ENCODE data around the gene SRMS.

The SRMS gene

GRCh38 chr20:63508072-63508768 lies 39.3 kb downstream of the SRMS start:
- DNase-seq: no peak
- H3K27me3 Mint-ChIP-seq: peaks cover 59% of the 10 kb centered on the region
- no peak overlapping the region for H3K4me3 Mint-ChIP-seq
- H3K9me3 Mint-ChIP-seq: peaks cover 4% of the 10 kb centered on the region
- no peak overlapping the region for H3K27ac Mint-ChIP-seq
- H3K4me1 Mint-ChIP-seq (ENCODE audit: low read depth): peaks cover 5% of the 10 kb centered on the region
- H3K36me3 Mint-ChIP-seq (ENCODE audit: low read depth): no peaks in the 10 kb centered on the region

- Mint-ChIP-seq H3K36me3 (ENCODE audit: low read depth) (no peaks in the 10 kb centered on the region), H3K4me3 (no peak overlapping the region), H3K27ac (no peak overlapping the region), H3K9me3 (peaks cover 4% of the 10 kb centered on the region), H3K4me1 (ENCODE audit: low read depth) (peaks cover 5% of the 10 kb centered on the region), H3K27me3 (peaks cover 53% of the 10 kb centered on the region)
- no peak for DNase-seq
Observed at GRCh38 chr20:63507083-63507743, 40.3 kb downstream of the SRMS start.

GRCh38 chr20:63505723-63506122 lies 41.8 kb downstream of the SRMS start:
- H3K9me3 Mint-ChIP-seq: peaks cover 4% of the 10 kb centered on the region
- H3K4me1 Mint-ChIP-seq (ENCODE audit: low read depth): peaks cover 5% of the 10 kb centered on the region

GRCh38 chr20:63505281-63505680 lies 42.3 kb downstream of the SRMS start:
- Mint-ChIP-seq H3K4me1 (ENCODE audit: low read depth) (peaks cover 5% of the 10 kb centered on the region), H3K4me3 (no peak overlapping the region), H3K36me3 (ENCODE audit: low read depth) (no peaks in the 10 kb centered on the region), H3K27me3 (peaks cover 47% of the 10 kb centered on the region), H3K27ac (no peak overlapping the region), H3K9me3 (peaks cover 4% of the 10 kb centered on the region)
- no peak for DNase-seq

More at GRCh38 chr20:63505723-63506122, 41.8 kb downstream of the SRMS start:
- Mint-ChIP-seq H3K36me3 (ENCODE audit: low read depth) (no peaks in the 10 kb centered on the region), H3K27ac (no peak overlapping the region), H3K4me3 (no peak overlapping the region), H3K27me3 (peaks cover 49% of the 10 kb centered on the region)
- no peak for DNase-seq

GRCh38 chr20:63504642-63505041 lies 42.9 kb downstream of the SRMS start:
- H3K27me3 Mint-ChIP-seq: peaks cover 42% of the 10 kb centered on the region
- DNase-seq: no peak
- no peak overlapping the region for H3K4me3 Mint-ChIP-seq
- H3K4me1 Mint-ChIP-seq (ENCODE audit: low read depth): peaks cover 5% of the 10 kb centered on the region
- H3K36me3 Mint-ChIP-seq (ENCODE audit: low read depth): no peaks in the 10 kb centered on the region
- H3K9me3 Mint-ChIP-seq: peaks cover 4% of the 10 kb centered on the region
- H3K27ac Mint-ChIP-seq: no peak overlapping the region

- no peak overlapping the region for H3K4me3 Mint-ChIP-seq
- no peak overlapping the region for H3K27ac Mint-ChIP-seq
- peaks cover 34% of the 10 kb centered on the region for H3K27me3 Mint-ChIP-seq
- peaks cover 4% of the 10 kb centered on the region for H3K9me3 Mint-ChIP-seq
- H3K4me1 Mint-ChIP-seq (ENCODE audit: low read depth): peaks cover 5% of the 10 kb centered on the region
- no peak for DNase-seq
- H3K36me3 Mint-ChIP-seq (ENCODE audit: low read depth): no peaks in the 10 kb centered on the region
Observed at GRCh38 chr20:63503524-63503923, 44.0 kb downstream of the SRMS start.

GRCh38 chr20:63502671-63503172 lies 44.8 kb downstream of the SRMS start:
- Mint-ChIP-seq H3K9me3 (peaks cover 4% of the 10 kb centered on the region), H3K27ac (no peak overlapping the region), H3K4me1 (ENCODE audit: low read depth) (peaks cover 3% of the 10 kb centered on the region), H3K27me3 (peaks cover 32% of the 10 kb centered on the region), H3K36me3 (ENCODE audit: low read depth) (no peaks in the 10 kb centered on the region), H3K4me3 (no peak overlapping the region)
- DNase-seq: no peak

- Mint-ChIP-seq H3K4me1 (ENCODE audit: low read depth) (peaks cover 4% of the 10 kb centered on the region), H3K27ac (no peak overlapping the region), H3K27me3 (peaks cover 36% of the 10 kb centered on the region), H3K4me3 (no peak overlapping the region), H3K36me3 (ENCODE audit: low read depth) (no peaks in the 10 kb centered on the region), H3K9me3 (peaks cover 4% of the 10 kb centered on the region)
- DNase-seq: no peak
Observed at GRCh38 chr20:63501818-63502670, 45.5 kb downstream of the SRMS start.

GRCh38 chr20:63500902-63501817 lies 46.4 kb downstream of the SRMS start:
- no peak overlapping the region for H3K4me3 Mint-ChIP-seq
- no peak overlapping the region for H3K27ac Mint-ChIP-seq
- no peaks in the 10 kb centered on the region for H3K36me3 Mint-ChIP-seq (ENCODE audit: low read depth)
- peaks cover 5% of the 10 kb centered on the region for H3K4me1 Mint-ChIP-seq (ENCODE audit: low read depth)
- no peak for DNase-seq
- H3K27me3 Mint-ChIP-seq: peaks cover 41% of the 10 kb centered on the region
- peaks cover 4% of the 10 kb centered on the region for H3K9me3 Mint-ChIP-seq

- DNase-seq: no peak
- peaks cover 5% of the 10 kb centered on the region for H3K4me1 Mint-ChIP-seq (ENCODE audit: low read depth)
- H3K9me3 Mint-ChIP-seq: peaks cover 4% of the 10 kb centered on the region
- H3K27ac Mint-ChIP-seq: no peak overlapping the region
- H3K27me3 Mint-ChIP-seq: peaks cover 41% of the 10 kb centered on the region
- H3K4me3 Mint-ChIP-seq: no peak overlapping the region
- no peaks in the 10 kb centered on the region for H3K36me3 Mint-ChIP-seq (ENCODE audit: low read depth)
Observed at GRCh38 chr20:63500151-63500901, 47.2 kb downstream of the SRMS start.

GRCh38 chr20:63499338-63499969 lies 48.1 kb downstream of the SRMS start:
- Mint-ChIP-seq H3K27me3 (peaks cover 33% of the 10 kb centered on the region), H3K4me1 (ENCODE audit: low read depth) (peaks cover 5% of the 10 kb centered on the region), H3K36me3 (ENCODE audit: low read depth) (no peaks in the 10 kb centered on the region), H3K4me3 (no peak overlapping the region), H3K27ac (no peak overlapping the region), H3K9me3 (no peaks in the 10 kb centered on the region)
- no peak for DNase-seq

GRCh38 chr20:63498960-63499337 lies 48.6 kb downstream of the SRMS start, which contains the start of gene EEF1A2:
TSS of gene EEF1A2 (minus strand) at chr20:63499083. CDS start at chr20:63497763, 1,320 bp downstream.
- no peak within 1 kb of the TSS for H3K27ac Mint-ChIP-seq
- H3K9me3 Mint-ChIP-seq: no peaks in the 10 kb centered on the region
- no peak within 1 kb of the TSS for H3K4me3 Mint-ChIP-seq
- peaks cover 5% of the 10 kb centered on the region for H3K4me1 Mint-ChIP-seq (ENCODE audit: low read depth)
- peak; percentile 58 for DNase-seq
- H3K36me3 Mint-ChIP-seq (ENCODE audit: low read depth): no peaks in the 10 kb centered on the region
- H3K27me3 Mint-ChIP-seq: peaks cover 30% of the 10 kb centered on the region
